Measurements from ENCODE around the gene ADORA2A.

DNA sequence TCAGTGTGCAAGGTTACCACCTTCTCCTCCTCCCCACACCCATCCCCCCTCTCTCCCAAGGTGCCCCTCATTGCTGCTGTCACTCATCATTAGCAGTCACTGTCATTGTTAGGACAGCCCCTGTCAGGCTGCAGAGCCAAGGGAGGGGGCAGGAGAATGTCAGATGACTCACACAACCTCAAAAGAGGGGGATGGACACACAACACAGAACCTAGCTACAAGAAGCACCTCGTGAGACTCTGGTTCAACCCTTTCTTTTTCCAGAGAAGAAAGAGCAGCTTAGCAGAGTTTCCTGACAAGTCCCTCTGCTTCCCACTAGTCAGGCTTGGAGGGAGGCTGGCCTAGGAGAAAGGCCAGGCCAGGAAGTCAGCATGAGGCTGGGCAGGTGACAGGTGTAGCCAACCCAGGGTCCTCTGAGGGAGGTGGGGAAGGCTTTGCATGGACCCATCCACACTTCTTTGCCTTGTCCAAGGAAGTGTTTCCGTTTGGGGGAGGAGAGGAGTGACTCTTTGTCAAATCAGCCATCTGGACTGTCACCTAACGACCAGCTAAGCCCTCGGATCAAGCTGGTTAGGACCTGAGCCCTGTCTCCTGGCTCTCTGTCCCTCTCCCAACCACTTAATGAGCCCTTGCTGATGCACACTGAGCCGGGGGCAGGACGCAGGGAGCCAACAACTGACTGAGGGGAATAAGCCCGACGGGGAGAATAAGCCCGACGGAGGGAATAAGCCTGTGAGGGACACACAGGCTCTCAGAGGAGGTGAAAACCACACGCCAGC, 18.3 kb downstream of the ADORA2A start:
- TF ChIP-seq ZNF776 (CRISPR knock-in tag; IDR thresholded peaks at IDR 0.05), result no peak
- TF ChIP-seq TBP (CRISPR knock-in tag; IDR thresholded peaks at IDR 0.05), result no peak
- no peak for TF ChIP-seq FOSL1 (CRISPR knock-in tag; IDR thresholded peaks at IDR 0.05; ENCODE audit: borderline replicate concordance)
- no peak for TF ChIP-seq TCF7 (IDR thresholded peaks at IDR 0.05; ENCODE audit: low read depth)
- TF ChIP-seq, protein P1, sequence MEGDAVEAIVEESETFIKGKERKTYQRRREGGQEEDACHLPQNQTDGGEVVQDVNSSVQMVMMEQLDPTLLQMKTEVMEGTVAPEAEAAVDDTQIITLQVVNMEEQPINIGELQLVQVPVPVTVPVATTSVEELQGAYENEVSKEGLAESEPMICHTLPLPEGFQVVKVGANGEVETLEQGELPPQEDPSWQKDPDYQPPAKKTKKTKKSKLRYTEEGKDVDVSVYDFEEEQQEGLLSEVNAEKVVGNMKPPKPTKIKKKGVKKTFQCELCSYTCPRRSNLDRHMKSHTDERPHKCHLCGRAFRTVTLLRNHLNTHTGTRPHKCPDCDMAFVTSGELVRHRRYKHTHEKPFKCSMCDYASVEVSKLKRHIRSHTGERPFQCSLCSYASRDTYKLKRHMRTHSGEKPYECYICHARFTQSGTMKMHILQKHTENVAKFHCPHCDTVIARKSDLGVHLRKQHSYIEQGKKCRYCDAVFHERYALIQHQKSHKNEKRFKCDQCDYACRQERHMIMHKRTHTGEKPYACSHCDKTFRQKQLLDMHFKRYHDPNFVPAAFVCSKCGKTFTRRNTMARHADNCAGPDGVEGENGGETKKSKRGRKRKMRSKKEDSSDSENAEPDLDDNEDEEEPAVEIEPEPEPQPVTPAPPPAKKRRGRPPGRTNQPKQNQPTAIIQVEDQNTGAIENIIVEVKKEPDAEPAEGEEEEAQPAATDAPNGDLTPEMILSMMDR (CRISPR knock-in tag; IDR thresholded peaks at IDR 0.05), result no peak
- no peak for TF ChIP-seq MBD4 (IDR thresholded peaks at IDR 0.05; ENCODE audit: borderline replicate concordance, low read length)
- TF ChIP-seq SIX1 (CRISPR knock-in tag; IDR thresholded peaks at IDR 0.05; ENCODE audit: borderline replicate concordance), result no peak
- TF ChIP-seq, protein P2, sequence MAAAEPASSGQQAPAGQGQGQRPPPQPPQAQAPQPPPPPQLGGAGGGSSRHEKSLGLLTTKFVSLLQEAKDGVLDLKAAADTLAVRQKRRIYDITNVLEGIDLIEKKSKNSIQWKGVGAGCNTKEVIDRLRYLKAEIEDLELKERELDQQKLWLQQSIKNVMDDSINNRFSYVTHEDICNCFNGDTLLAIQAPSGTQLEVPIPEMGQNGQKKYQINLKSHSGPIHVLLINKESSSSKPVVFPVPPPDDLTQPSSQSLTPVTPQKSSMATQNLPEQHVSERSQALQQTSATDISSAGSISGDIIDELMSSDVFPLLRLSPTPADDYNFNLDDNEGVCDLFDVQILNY (CRISPR knock-in tag; conservative IDR thresholded peaks at IDR 0.05), result no peak
- TF ChIP-seq KLF13 (CRISPR knock-in tag; IDR thresholded peaks at IDR 0.05), result no peak

All from HepG2 (cell line).